H1 (cell line): ENCODE results near the gene TBC1D26.

Source experiments
- CREB1 ChIP-seq: IDR thresholded peaks from 2 replicates; pipeline ENCODE4 v1.6.1; 2012; ENCODE audit warnings: inconsistent platforms
- CTCF ChIP-seq, 3 experiments: IDR thresholded peaks; 1 replicate in 2 of 3; 2 replicates in 1 of 3; pipeline versions ENCODE4 v1.5.1 to v1.6.1; 2011; ENCODE audit warnings: low read length in 3 of 3, mild to moderate bottlenecking in 3 of 3, inconsistent platforms in 2 of 3, low read depth in 1 of 3, moderate library complexity in 1 of 3; ENCODE audit not compliant: insufficient read depth in 1 of 3; ENCODE audit errors: control extremely low read depth in 1 of 3
- POLR2AphosphoS5 ChIP-seq: IDR thresholded peaks from 2 replicates; pipeline ENCODE4 v1.6.1; 2011; ENCODE audit warnings: low read depth, low read length

- TF ChIP-seq CTCF (IDR thresholded peaks at IDR 0.05; ENCODE audit: control extremely low read depth in 1 of 3, insufficient read depth in 1 of 3, low read depth in 1 of 3, low read length in 3 of 3) (no peak), CREB1 (no peak), POLR2AphosphoS5 (no peak)
Observed at GRCh38 chr17:15744074-15744676, 12.1 kb downstream of the TBC1D26 start.
